ENCODE data around the gene AHI1.

- TF ChIP-seq, protein P1, sequence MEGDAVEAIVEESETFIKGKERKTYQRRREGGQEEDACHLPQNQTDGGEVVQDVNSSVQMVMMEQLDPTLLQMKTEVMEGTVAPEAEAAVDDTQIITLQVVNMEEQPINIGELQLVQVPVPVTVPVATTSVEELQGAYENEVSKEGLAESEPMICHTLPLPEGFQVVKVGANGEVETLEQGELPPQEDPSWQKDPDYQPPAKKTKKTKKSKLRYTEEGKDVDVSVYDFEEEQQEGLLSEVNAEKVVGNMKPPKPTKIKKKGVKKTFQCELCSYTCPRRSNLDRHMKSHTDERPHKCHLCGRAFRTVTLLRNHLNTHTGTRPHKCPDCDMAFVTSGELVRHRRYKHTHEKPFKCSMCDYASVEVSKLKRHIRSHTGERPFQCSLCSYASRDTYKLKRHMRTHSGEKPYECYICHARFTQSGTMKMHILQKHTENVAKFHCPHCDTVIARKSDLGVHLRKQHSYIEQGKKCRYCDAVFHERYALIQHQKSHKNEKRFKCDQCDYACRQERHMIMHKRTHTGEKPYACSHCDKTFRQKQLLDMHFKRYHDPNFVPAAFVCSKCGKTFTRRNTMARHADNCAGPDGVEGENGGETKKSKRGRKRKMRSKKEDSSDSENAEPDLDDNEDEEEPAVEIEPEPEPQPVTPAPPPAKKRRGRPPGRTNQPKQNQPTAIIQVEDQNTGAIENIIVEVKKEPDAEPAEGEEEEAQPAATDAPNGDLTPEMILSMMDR (IDR thresholded peaks at IDR 0.05), result no peak
- no peak for TF ChIP-seq POLR2AphosphoS5 (IDR thresholded peaks at IDR 0.05)
Observed at GRCh38 chr6:135323979-135324378, 173.6 kb downstream of the AHI1 start.
